Upper lobe of right lung (tissue), 1 donor: ENCODE results near the gene ADRA2C. TPM values are rescaled to one million over a fixed set of nuclear protein-coding genes. Genes with fewer than 3 reads are reported as not detected.

Source experiments
- ATAC-seq: fragments of 200-7000 bp; cut with Tn5 transposase; one replicate; pipeline ENCODE4 v1.9.1; 2020; ENCODE audit warnings: mild to moderate bottlenecking, moderate library complexity
- DNase-seq: peaks from one replicate; pipeline ENCODE4 v3.0.0-alpha.2; 2020
- H3K27ac ChIP-seq: fragments of 200-600 bp; one replicate; pipeline ENCODE4 v1.8.0; 2022
- H3K27me3 ChIP-seq: fragments of 200-600 bp; one replicate; pipeline ENCODE4 v1.8.0; 2022; ENCODE audit warnings: mild to moderate bottlenecking
- H3K36me3 ChIP-seq: fragments of 200-600 bp; one replicate; pipeline ENCODE4 v1.8.0; 2022
- H3K4me1 ChIP-seq: fragments of 200-600 bp; one replicate; pipeline ENCODE4 v1.8.0; 2022
- H3K4me3 ChIP-seq: fragments of 200-600 bp; one replicate; pipeline ENCODE4 v1.8.0; 2022; ENCODE audit warnings: mild to moderate bottlenecking
- H3K9me3 ChIP-seq: fragments of 200-600 bp; one replicate; pipeline ENCODE4 v1.8.0; 2022
- CTCF ChIP-seq: fragments of 200-600 bp; IDR thresholded peaks from one replicate; pipeline ENCODE4 v1.8.0; 2022; ENCODE audit warnings: antibody characterized with exemption
- intact Hi-C: fragments of 100-400 bp; cut with DNase I; formaldehyde crosslinking; loops from one replicate; pipeline ENCODE4 v1.11.0; 2022
- total RNA-seq: library from RNA; stranded (reverse); fragmentation: NEBNext Ultra II Directional; extraction: Animal tissue kit (Norgen Biotek cat#: 25700); gene quantifications from one replicate; pipeline ENCODE4 v1.2.1, GENCODE V29; 2021
- donor health status: DM: no; HTN: yes; CAD: no; lungs with severe emphysema.

The ADRA2C gene
- total RNA-seq, 1 donor from 2014 or later: 7.3 TPM

GRCh38 chr4:3747581-3747904 lies 18.6 kb upstream of the ADRA2C start:
- Histone ChIP-seq H3K9me3 (no peaks in the 10 kb centered on the region), H3K27me3 (peaks cover 57% of the 10 kb centered on the region), H3K4me3 (no peak overlapping the region), H3K27ac (no peak overlapping the region), H3K36me3 (no peaks in the 10 kb centered on the region), H3K4me1 (no peaks in the 10 kb centered on the region)
- peak; percentile 39 for TF ChIP-seq CTCF
- no peak for ATAC-seq
- no peak for DNase-seq
- intact Hi-C loops: no loop called here

GRCh38 chr4:3748136-3748898 lies 17.9 kb upstream of the ADRA2C start:
- no peak overlapping the region for H3K27ac ChIP-seq
- no peaks in the 10 kb centered on the region for H3K9me3 ChIP-seq
- H3K36me3 ChIP-seq: no peaks in the 10 kb centered on the region
- intact Hi-C loops: no loop called here
- no peak for DNase-seq
- no peaks in the 10 kb centered on the region for H3K4me1 ChIP-seq
- ATAC-seq: no peak
- no peak overlapping the region for H3K4me3 ChIP-seq
- peaks cover 55% of the 10 kb centered on the region for H3K27me3 ChIP-seq
- TF ChIP-seq CTCF: no peak

GRCh38 chr4:3749081-3749480 lies 17.1 kb upstream of the ADRA2C start:
- H3K27me3 ChIP-seq: peaks cover 48% of the 10 kb centered on the region
- no peak for DNase-seq
- TF ChIP-seq CTCF: no peak

GRCh38 chr4:3750334-3750733 lies 15.9 kb upstream of the ADRA2C start:
- intact Hi-C loops: no loop called here
- H3K27me3 ChIP-seq: peaks cover 36% of the 10 kb centered on the region
- H3K9me3 ChIP-seq: no peaks in the 10 kb centered on the region
- TF ChIP-seq CTCF: no peak
- no peaks in the 10 kb centered on the region for H3K4me1 ChIP-seq
- no peak for DNase-seq
- ATAC-seq: no peak
- H3K27ac ChIP-seq: no peak overlapping the region
- no peak overlapping the region for H3K4me3 ChIP-seq
- H3K36me3 ChIP-seq: no peaks in the 10 kb centered on the region

More at GRCh38 chr4:3749081-3749480, 17.1 kb upstream of the ADRA2C start:
- H3K9me3 ChIP-seq: no peaks in the 10 kb centered on the region
- H3K4me3 ChIP-seq: no peak overlapping the region
- H3K27ac ChIP-seq: no peak overlapping the region
- H3K4me1 ChIP-seq: no peaks in the 10 kb centered on the region
- H3K36me3 ChIP-seq: no peaks in the 10 kb centered on the region
- ATAC-seq: peak; percentile 8
- intact Hi-C loops: no loop called here

GRCh38 chr4:3752022-3752421 lies 14.2 kb upstream of the ADRA2C start:
- no peak for TF ChIP-seq CTCF
- DNase-seq (no peak), ATAC-seq (no peak)
- H3K9me3 ChIP-seq: no peaks in the 10 kb centered on the region
- no peaks in the 10 kb centered on the region for H3K4me1 ChIP-seq
- H3K27me3 ChIP-seq: peaks cover 27% of the 10 kb centered on the region
- no peak overlapping the region for H3K4me3 ChIP-seq
- intact Hi-C loops: no loop called here
- no peak overlapping the region for H3K27ac ChIP-seq
- no peaks in the 10 kb centered on the region for H3K36me3 ChIP-seq
